ENCODE measurements around the gene HCFC2. TPM values are rescaled to one million over a fixed set of nuclear protein-coding genes. Genes with fewer than 3 reads are reported as not detected.

HCFC2 gene
- total and polyA plus RNA-seq, 8 donors, result 4.2 to 10.7 (median 8.7) TPM

GRCh38 chr12:104147346-104147745, 83.0 kb downstream of the HCFC2 start:
- no peaks in the 10 kb centered on the region for H3K9me3 ChIP-seq
- intact Hi-C loops (cut with DNase I), result no loop called here
- 84 to 91% methylated on average over 11 of the region's 11 CpGs for WGBS, 2 donors
- no peak overlapping the region for H3K27ac ChIP-seq
- DNase-seq, result peak in 1 of 6 donors; percentile 42
- TF ChIP-seq CTCF (IDR thresholded peaks at IDR 0.05), result no peak
- no peak overlapping the region for H3K4me3 ChIP-seq
- no peaks in the 10 kb centered on the region for H3K27me3 ChIP-seq
- no peak for ATAC-seq
- no peak for FAIRE-seq
- no peaks in the 10 kb centered on the region for H3K4me1 ChIP-seq
- no peaks in the 10 kb centered on the region for H3K36me3 ChIP-seq

GRCh38 chr12:104150416-104150815, 86.1 kb downstream of the HCFC2 start:
- TF ChIP-seq CTCF (IDR thresholded peaks at IDR 0.05), result no peak
- Histone ChIP-seq H3K4me1 (no peaks in the 10 kb centered on the region), H3K9me3 (no peaks in the 10 kb centered on the region), H3K4me3 (no peak overlapping the region), H3K27me3 (no peaks in the 10 kb centered on the region), H3K36me3 (no peaks in the 10 kb centered on the region), H3K27ac (no peak overlapping the region)
- FAIRE-seq (no peak), DNase-seq (no peak), ATAC-seq (no peak)
- 85 to 87% methylated on average over 8 of the region's 8 CpGs for WGBS, 2 donors
- intact Hi-C loops (cut with DNase I), result no loop called here

- Histone ChIP-seq H3K4me1 (no peaks in the 10 kb centered on the region), H3K27me3 (no peaks in the 10 kb centered on the region), H3K9me3 (no peaks in the 10 kb centered on the region), H3K36me3 (no peaks in the 10 kb centered on the region), H3K27ac (no peak overlapping the region), H3K4me3 (no peak overlapping the region)
- no peak for TF ChIP-seq CTCF (IDR thresholded peaks at IDR 0.05)
- intact Hi-C loops (cut with DNase I), result no loop called here
- no peak for DNase-seq
- ATAC-seq, result no peak
- FAIRE-seq, result no peak
These were observed 88.4 kb downstream of the HCFC2 start for GRCh38 chr12:104152685-104153241.

- Histone ChIP-seq H3K4me3 (no peak overlapping the region), H3K36me3 (no peaks in the 10 kb centered on the region), H3K9me3 (no peaks in the 10 kb centered on the region), H3K4me1 (no peaks in the 10 kb centered on the region), H3K27me3 (no peaks in the 10 kb centered on the region), H3K27ac (no peak overlapping the region)
- FAIRE-seq, result no peak
- WGBS, 2 donors, result 87 to 90% methylated on average over 4 of the region's 4 CpGs
- no peak for TF ChIP-seq CTCF (IDR thresholded peaks at IDR 0.05)
- peak in 2 of 4 donors; percentile 20 to 30 for ATAC-seq
- intact Hi-C loops (cut with DNase I), result no loop called here
- no peak for DNase-seq
These were observed 90.0 kb downstream of the HCFC2 start for GRCh38 chr12:104154286-104154685.

GRCh38 chr12:104154806-104155205, 90.5 kb downstream of the HCFC2 start:
- TF ChIP-seq CTCF (IDR thresholded peaks at IDR 0.05), result no peak
- Histone ChIP-seq H3K4me1 (no peaks in the 10 kb centered on the region), H3K27ac (no peak overlapping the region), H3K36me3 (no peaks in the 10 kb centered on the region), H3K9me3 (no peaks in the 10 kb centered on the region), H3K4me3 (no peak overlapping the region), H3K27me3 (no peaks in the 10 kb centered on the region)
- DNase-seq (no peak), FAIRE-seq (no peak), ATAC-seq (no peak)
- intact Hi-C loops (cut with DNase I), result no loop called here
- WGBS, 2 donors, result 72 to 73% methylated on average over 2 of the region's 2 CpGs

Other genes starting within 250 kb of the HCFC2 start
- 1 to 10 TPM; 2.9 to 6.4 (median 4.2) TPM for gene NT5DC3, start 223.3 kb upstream of the HCFC2 start, total RNA-seq
- gene NT5DC3, start 223.3 kb upstream of the HCFC2 start, polyA plus RNA-seq, result 1 to 10 TPM; 2.6 to 4.2 TPM
- gene HSP90B1, start 134.1 kb upstream of the HCFC2 start, total RNA-seq, result 100 to 1,000 TPM; 270 to 736 (median 428) TPM
- gene HSP90B1, start 134.1 kb upstream of the HCFC2 start, polyA plus RNA-seq, result 100 to 1,000 TPM; 287 to 412 TPM
- gene TDG, start 98.7 kb upstream of the HCFC2 start, total RNA-seq, result 10 to 100 TPM in 3 of 6 donors, 1 to 10 TPM in 3; 5.8 to 13.8 (median 8.1) TPM
- 10 to 100 TPM in 1 of 2 donors, 1 to 10 TPM in 1; 8.5 to 11.5 TPM for gene TDG, start 98.7 kb upstream of the HCFC2 start, polyA plus RNA-seq
- gene GLT8D2, start 14.3 kb upstream of the HCFC2 start, total RNA-seq, result 1 to 10 TPM in 4 of 6 donors, under 1 TPM in 2; 0.32 to 5.3 (median 2.1) TPM
- 1 to 10 TPM; 2.2 to 4.1 TPM for gene GLT8D2, start 14.3 kb upstream of the HCFC2 start, polyA plus RNA-seq
- 10 to 100 TPM in 3 of 6 donors, 1 to 10 TPM in 3; 7.8 to 14.3 (median 9.4) TPM for gene NFYB, start 73.7 kb downstream of the HCFC2 start, total RNA-seq
- gene NFYB, start 73.7 kb downstream of the HCFC2 start, polyA plus RNA-seq, result 10 to 100 TPM; 10.8 to 15.8 TPM
- gene TXNRD1, start 151.2 kb downstream of the HCFC2 start, total RNA-seq, result 10 to 100 TPM; 10.3 to 29.1 (median 17.2) TPM
- gene TXNRD1, start 151.2 kb downstream of the HCFC2 start, polyA plus RNA-seq, result 10 to 100 TPM in 1 of 2 donors, 1 to 10 TPM in 1; 8.1 to 14.8 TPM
- 1 to 10 TPM in 5 of 6 donors, under 1 TPM in 1; 0.98 to 1.6 (median 1.2) TPM for gene EID3, start 239.2 kb downstream of the HCFC2 start, total RNA-seq
- gene EID3, start 239.2 kb downstream of the HCFC2 start, polyA plus RNA-seq, result 1 to 10 TPM; 1.2 to 2.4 TPM

Data from pancreas (tissue), 10 donors.